Gastrocnemius medialis (tissue), 4 donors: ENCODE data around the gene TTC12. TPM values are rescaled to one million over a fixed set of nuclear protein-coding genes. Genes with fewer than 3 reads are reported as not detected.

Experiments
- ATAC-seq, 2 donors: fragments of 150-250 bp; one replicate each; pipeline ENCODE4 v1.9.1; 2016
- DNase-seq, 2 donors: peaks; one replicate each; pipeline ENCODE4 v3.0.0-alpha.2; 2019
- H3K27ac ChIP-seq, 4 donors: fragments of 200-600 bp; sonication (generic); 1 replicate in 1 of 4; 2 replicates in 3 of 4; pipeline ENCODE4 v1.5.1; 2016 to 2018; ENCODE audit warnings: mild to moderate bottlenecking in 2 of 4, moderate library complexity in 1 of 4
- H3K27me3 ChIP-seq, 3 donors: fragments of 200-600 bp; sonication (generic) in 2 of 3; 1 replicate in 1 of 3; 2 replicates in 2 of 3; pipeline versions ENCODE4 v1.5.1 to v1.6.0; 2016 to 2019; ENCODE audit warnings: mild to moderate bottlenecking in 1 of 3, moderate library complexity in 1 of 3
- H3K36me3 ChIP-seq, 2 donors: fragments of 200-600 bp; sonication (generic) in 1 of 2; one replicate each; pipeline ENCODE4 v1.5.1; 2017 to 2018
- H3K4me1 ChIP-seq, 2 donors: fragments of 200-600 bp; sonication (generic) in 1 of 2; one replicate each; pipeline ENCODE4 v1.5.1; 2016 to 2017; ENCODE audit warnings: mild to moderate bottlenecking in 2 of 2
- H3K4me3 ChIP-seq, 4 donors: fragments of 200-600 bp; sonication (generic) in 3 of 4; 1 replicate in 1 of 4; 2 replicates in 3 of 4; pipeline ENCODE4 v1.5.1; 2016 to 2019; ENCODE audit warnings: mild to moderate bottlenecking in 2 of 4
- H3K9me3 ChIP-seq, 3 donors: fragments of 200-600 bp; sonication (generic) in 2 of 3; 1 replicate in 1 of 3; 2 replicates in 2 of 3; pipeline ENCODE4 v1.5.1; 2016 to 2019
- POLR2A ChIP-seq, 2 donors: fragments of 450-650 bp; IDR thresholded peaks; one replicate each; pipeline ENCODE4 v1.6.1; 2017; ENCODE audit warnings: antibody characterized with exemption in 2 of 2, mild to moderate bottlenecking in 2 of 2, moderate library complexity in 2 of 2
- in situ Hi-C, 4 donors: fragments of 200-750 bp; cut with MboI; loops; one replicate each; pipeline versions ENCODE4 v1.15.0 to v1.8.0; 2017; ENCODE audit warnings: low sequenced_read_pairs in 4 of 4
- intact Hi-C: fragments of 100-400 bp; cut with DNase I; formaldehyde crosslinking; loops from one replicate; pipeline ENCODE4 v1.15.1; 2023; ENCODE audit warnings: low total_unique reads
- total RNA-seq, 4 donors: library from RNA; depleted of rRNA; stranded (reverse); fragments of >200 nt; gene quantifications; one replicate each; pipeline versions ENCODE4 v1.1.0 to v1.2.3, GENCODE V29; 2016
- TF ChIP-seq, protein P1 (sequence below), 5 experiments: fragments of 450-650 bp in 3 of 5; fragments of 200-600 bp in 2 of 5; sonication (generic) in 2 of 5; IDR thresholded peaks in 4 of 5; conservative IDR thresholded peaks in 1 of 5; 1 replicate in 4 of 5; 2 replicates in 1 of 5; pipeline ENCODE4 v1.5.1; 2016 to 2019; ENCODE audit warnings: antibody characterized with exemption in 5 of 5, mild to moderate bottlenecking in 3 of 5, moderate library complexity in 3 of 5

TTC12 gene
- total RNA-seq, 4 donors from 2014 or later: 3.5 to 22.5 (median 5.2) TPM

DNA sequence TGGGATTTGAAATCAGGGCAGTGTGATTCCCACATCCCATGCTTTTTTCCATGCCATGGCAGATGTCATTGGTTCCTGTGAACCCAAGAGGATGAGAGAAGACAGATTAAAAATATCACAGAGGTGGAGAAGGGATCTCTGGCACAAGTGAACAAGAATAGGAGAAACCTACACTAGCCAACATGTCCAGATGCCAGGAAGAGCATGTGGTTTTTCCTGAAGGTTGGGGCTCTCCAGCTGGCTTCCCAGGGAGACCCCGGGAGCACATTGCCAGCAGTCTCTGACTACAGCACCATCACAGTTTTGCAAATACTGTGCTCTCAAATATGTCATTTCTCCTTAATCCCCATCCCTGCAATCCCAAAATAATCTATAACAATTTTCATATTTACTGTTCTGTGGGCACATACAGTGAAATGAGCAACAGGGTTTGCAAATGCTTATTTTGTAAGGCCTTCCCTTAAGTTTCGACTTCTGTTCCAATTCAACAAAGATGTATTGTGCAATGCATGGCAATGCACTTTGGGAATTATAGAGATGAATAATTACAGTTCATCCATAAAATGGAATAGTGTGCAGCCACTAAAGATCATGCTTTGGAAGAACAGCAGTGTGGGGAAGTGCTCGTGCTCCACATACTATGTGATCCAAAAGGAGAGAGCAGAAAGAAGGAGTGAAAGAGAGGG lies 78.0 kb downstream of the TTC12 start:
- no peaks in the 10 kb centered on the region for H3K9me3 ChIP-seq
- H3K4me1 ChIP-seq: no peaks in the 10 kb centered on the region
- intact Hi-C loops: no loop called here
- peaks cover 6 to 13% (median 7%) of the 10 kb centered on the region in 3 donors for H3K27me3 ChIP-seq
- no peak for ATAC-seq
- no peak for TF ChIP-seq POLR2A (IDR thresholded peaks at IDR 0.05)
- TF ChIP-seq, protein P1, sequence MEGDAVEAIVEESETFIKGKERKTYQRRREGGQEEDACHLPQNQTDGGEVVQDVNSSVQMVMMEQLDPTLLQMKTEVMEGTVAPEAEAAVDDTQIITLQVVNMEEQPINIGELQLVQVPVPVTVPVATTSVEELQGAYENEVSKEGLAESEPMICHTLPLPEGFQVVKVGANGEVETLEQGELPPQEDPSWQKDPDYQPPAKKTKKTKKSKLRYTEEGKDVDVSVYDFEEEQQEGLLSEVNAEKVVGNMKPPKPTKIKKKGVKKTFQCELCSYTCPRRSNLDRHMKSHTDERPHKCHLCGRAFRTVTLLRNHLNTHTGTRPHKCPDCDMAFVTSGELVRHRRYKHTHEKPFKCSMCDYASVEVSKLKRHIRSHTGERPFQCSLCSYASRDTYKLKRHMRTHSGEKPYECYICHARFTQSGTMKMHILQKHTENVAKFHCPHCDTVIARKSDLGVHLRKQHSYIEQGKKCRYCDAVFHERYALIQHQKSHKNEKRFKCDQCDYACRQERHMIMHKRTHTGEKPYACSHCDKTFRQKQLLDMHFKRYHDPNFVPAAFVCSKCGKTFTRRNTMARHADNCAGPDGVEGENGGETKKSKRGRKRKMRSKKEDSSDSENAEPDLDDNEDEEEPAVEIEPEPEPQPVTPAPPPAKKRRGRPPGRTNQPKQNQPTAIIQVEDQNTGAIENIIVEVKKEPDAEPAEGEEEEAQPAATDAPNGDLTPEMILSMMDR (IDR thresholded peaks at IDR 0.05 in 4 of 5, conservative IDR thresholded peaks at IDR 0.05 in 1 of 5): no peak
- in situ Hi-C loops: no loop called here
- no peak for DNase-seq
- no peak overlapping the region for H3K4me3 ChIP-seq
- no peak overlapping the region for H3K27ac ChIP-seq
- H3K36me3 ChIP-seq: no peaks in the 10 kb centered on the region

DNA sequence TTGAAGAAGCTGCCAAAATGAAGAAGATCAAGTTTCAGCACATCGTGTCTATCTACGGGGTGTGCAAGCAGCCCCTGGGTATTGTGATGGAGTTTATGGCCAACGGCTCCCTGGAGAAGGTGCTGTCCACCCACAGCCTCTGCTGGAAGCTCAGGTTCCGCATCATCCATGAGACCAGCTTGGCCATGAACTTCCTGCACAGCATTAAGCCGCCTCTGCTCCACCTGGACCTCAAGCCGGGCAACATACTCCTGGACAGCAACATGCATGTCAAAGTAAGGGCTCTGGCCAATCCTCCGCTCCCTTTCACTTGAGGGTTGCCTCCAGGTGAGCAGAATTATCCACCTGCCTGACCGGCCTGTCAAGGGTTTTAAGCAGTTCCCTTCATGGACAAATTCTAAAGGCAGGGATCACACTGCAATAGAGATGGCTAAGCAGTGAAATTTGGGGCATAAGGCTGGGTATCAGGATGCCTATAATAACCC lies 79.2 kb downstream of the TTC12 start:
- no peak for DNase-seq
- in situ Hi-C loops: no loop called here
- no peak for ATAC-seq
- no peaks in the 10 kb centered on the region for H3K9me3 ChIP-seq
- no peak overlapping the region for H3K27ac ChIP-seq
- H3K4me3 ChIP-seq: no peak overlapping the region
- H3K4me1 ChIP-seq: no peaks in the 10 kb centered on the region
- peaks cover 0 to 1% (median 0%) of the 10 kb centered on the region in 3 donors for H3K27me3 ChIP-seq
- TF ChIP-seq, protein P1 (IDR thresholded peaks at IDR 0.05 in 4 of 5, conservative IDR thresholded peaks at IDR 0.05 in 1 of 5): no peak
- TF ChIP-seq POLR2A (IDR thresholded peaks at IDR 0.05): no peak
- intact Hi-C loops: no loop called here
- no peaks in the 10 kb centered on the region for H3K36me3 ChIP-seq

DNA sequence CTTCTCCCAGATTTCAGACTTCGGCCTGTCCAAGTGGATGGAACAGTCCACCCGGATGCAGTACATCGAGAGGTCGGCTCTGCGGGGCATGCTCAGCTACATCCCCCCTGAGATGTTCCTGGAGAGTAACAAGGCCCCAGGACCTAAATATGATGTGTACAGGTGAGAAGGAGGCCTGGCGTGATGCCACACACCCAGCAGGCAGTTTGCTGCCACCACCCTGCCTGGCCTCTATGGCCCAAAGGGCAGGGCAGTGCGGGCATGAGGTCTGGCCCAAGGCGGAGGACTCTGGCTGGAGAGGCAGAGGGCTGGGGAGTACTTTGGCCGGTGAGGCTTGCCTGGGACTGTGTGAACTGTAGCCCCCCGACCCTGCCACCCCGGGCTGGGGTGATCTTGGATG lies 80.5 kb downstream of the TTC12 start:
- no peak for ATAC-seq
- in situ Hi-C loops: no loop called here

DNA sequence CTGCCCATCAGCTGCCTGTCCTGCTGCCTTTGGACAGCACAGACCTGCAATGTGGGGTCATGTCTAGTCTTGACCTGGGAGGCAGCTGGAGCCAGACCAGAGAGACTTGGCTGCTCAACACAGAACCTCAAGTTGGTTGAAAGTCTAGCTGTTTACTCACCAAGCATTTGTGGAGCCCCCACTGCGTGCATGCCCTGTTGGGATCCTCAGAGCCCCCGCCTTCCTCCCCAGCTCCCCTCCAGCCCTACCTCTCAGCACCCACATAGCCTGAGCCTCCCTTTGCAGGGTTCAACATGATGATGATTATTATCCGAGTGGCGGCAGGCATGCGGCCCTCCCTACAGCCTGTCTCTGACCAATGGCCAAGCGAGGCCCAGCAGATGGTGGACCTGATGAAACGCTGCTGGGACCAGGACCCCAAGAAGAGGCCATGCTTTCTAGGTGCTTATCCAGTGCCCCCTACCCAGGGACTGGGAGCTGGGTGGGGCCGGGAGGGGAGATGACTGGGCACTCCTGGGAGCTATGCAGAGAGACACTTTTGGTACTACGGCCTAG lies 81.5 kb downstream of the TTC12 start:
- DNase-seq: no peak
- TF ChIP-seq, protein P1 (IDR thresholded peaks at IDR 0.05 in 4 of 5, conservative IDR thresholded peaks at IDR 0.05 in 1 of 5): no peak
- TF ChIP-seq POLR2A (IDR thresholded peaks at IDR 0.05): no peak
- no peak overlapping the region for H3K27ac ChIP-seq
- no peak overlapping the region for H3K4me3 ChIP-seq
- H3K4me1 ChIP-seq: no peaks in the 10 kb centered on the region
- in situ Hi-C loops: no loop called here
- no peaks in the 10 kb centered on the region for H3K9me3 ChIP-seq
- no peaks in the 10 kb centered on the region for H3K36me3 ChIP-seq
- no peak for ATAC-seq
- no peaks in the 10 kb centered on the region for H3K27me3 ChIP-seq
- intact Hi-C loops: no loop called here

More for the DNA sequence above, 80.5 kb downstream of the TTC12 start:
- H3K36me3 ChIP-seq: no peaks in the 10 kb centered on the region
- H3K4me3 ChIP-seq: no peak overlapping the region
- no peaks in the 10 kb centered on the region for H3K27me3 ChIP-seq
- no peak for TF ChIP-seq POLR2A (IDR thresholded peaks at IDR 0.05)
- TF ChIP-seq, protein P1 (IDR thresholded peaks at IDR 0.05 in 4 of 5, conservative IDR thresholded peaks at IDR 0.05 in 1 of 5): no peak
- H3K27ac ChIP-seq: no peak overlapping the region
- DNase-seq: no peak
- intact Hi-C loops: no loop called here
- no peaks in the 10 kb centered on the region for H3K4me1 ChIP-seq
- no peaks in the 10 kb centered on the region for H3K9me3 ChIP-seq
